Nephron (organoid): ENCODE results near the gene NFATC1.

Experiments used
- H3K27ac Mint-ChIP-seq, 3 experiments: 2 replicates each; pipeline ENCODE4 v1.8.0; 2020; ENCODE audit warnings: mixed read lengths in 3 of 3, mild to moderate bottlenecking in 2 of 3, moderate library complexity in 1 of 3
- H3K27me3 Mint-ChIP-seq: 2 replicates; pipeline ENCODE4 v1.8.0; 2021; ENCODE audit warnings: low read depth, mild to moderate bottlenecking, moderate library complexity, mixed read lengths
- H3K36me3 Mint-ChIP-seq: 2 replicates; pipeline ENCODE4 v1.8.0; 2020; ENCODE audit warnings: low read depth, mixed read lengths
- H3K4me1 Mint-ChIP-seq: 2 replicates; pipeline ENCODE4 v1.8.0; 2020; ENCODE audit warnings: mixed read lengths
- H3K4me3 Mint-ChIP-seq, 3 experiments: 2 replicates each; pipeline ENCODE4 v1.8.0; 2020; ENCODE audit warnings: mild to moderate bottlenecking in 3 of 3, mixed read lengths in 3 of 3, moderate library complexity in 2 of 3
- H3K9me3 Mint-ChIP-seq: 2 replicates; pipeline ENCODE4 v1.8.0; 2020; ENCODE audit warnings: mixed read lengths
- TF ChIP-seq, protein P1 (sequence below), 3 experiments: fragments of 200-600 bp; sonication (generic); IDR thresholded peaks; one replicate each; pipeline ENCODE4 v1.5.0; 2021; ENCODE audit warnings: antibody characterized with exemption in 3 of 3; ENCODE audit not compliant: unreplicated experiment in 3 of 3

Gene NFATC1

DNA sequence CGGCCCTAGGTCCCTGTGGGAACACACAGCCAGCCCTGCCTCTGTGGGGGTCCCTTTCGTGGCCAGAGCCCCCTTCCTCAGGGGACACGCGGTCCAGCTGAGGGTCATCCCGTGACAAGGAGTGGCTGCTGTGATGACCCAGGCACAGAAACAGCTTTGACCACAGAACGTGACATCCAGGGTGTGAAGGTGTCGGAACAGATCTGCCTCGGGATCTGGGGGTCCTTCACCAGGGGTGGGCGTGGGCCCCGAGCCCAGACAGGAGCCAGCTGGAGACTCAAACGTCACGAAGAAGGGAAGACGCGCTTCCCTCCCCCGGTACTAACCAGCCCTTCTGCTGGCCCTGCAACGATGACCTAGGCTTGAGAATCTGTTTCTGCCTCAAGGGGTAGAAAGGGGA is 75.9 kb downstream of the NFATC1 start:
- no peaks in the 10 kb centered on the region for H3K9me3 Mint-ChIP-seq
- peaks cover 3% of the 10 kb centered on the region for H3K27me3 Mint-ChIP-seq
- peaks cover 10% of the 10 kb centered on the region for H3K36me3 Mint-ChIP-seq
- no peak overlapping the region for H3K4me3 Mint-ChIP-seq
- H3K4me1 Mint-ChIP-seq: peaks cover 37% of the 10 kb centered on the region
- no peak overlapping the region for H3K27ac Mint-ChIP-seq
- TF ChIP-seq, protein P1, sequence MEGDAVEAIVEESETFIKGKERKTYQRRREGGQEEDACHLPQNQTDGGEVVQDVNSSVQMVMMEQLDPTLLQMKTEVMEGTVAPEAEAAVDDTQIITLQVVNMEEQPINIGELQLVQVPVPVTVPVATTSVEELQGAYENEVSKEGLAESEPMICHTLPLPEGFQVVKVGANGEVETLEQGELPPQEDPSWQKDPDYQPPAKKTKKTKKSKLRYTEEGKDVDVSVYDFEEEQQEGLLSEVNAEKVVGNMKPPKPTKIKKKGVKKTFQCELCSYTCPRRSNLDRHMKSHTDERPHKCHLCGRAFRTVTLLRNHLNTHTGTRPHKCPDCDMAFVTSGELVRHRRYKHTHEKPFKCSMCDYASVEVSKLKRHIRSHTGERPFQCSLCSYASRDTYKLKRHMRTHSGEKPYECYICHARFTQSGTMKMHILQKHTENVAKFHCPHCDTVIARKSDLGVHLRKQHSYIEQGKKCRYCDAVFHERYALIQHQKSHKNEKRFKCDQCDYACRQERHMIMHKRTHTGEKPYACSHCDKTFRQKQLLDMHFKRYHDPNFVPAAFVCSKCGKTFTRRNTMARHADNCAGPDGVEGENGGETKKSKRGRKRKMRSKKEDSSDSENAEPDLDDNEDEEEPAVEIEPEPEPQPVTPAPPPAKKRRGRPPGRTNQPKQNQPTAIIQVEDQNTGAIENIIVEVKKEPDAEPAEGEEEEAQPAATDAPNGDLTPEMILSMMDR (IDR thresholded peaks at IDR 0.05; ENCODE audit: unreplicated experiment in 3 of 3): no peak

DNA sequence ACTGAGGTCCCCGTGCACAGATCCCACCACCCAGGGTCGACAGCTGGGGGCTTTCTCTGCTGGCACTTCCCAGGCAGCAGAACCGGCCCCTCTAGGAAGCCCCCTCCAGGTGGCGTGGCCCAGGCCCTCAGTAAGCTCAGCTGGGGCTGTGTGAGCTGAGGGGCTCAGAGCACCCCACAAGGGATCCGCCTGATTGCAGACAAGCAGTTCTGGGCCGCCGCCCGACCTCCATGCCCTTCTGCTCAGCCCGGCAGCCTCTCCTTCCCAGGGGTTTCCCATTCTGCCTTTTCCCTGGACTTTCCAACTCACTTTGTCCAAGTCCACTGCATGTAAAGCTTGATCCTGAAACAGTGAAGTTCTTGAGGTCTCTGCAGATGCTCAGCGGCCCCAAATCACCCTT is 76.4 kb downstream of the NFATC1 start:
- Mint-ChIP-seq H3K27ac (no peak overlapping the region), H3K4me1 (peaks cover 41% of the 10 kb centered on the region), H3K9me3 (no peaks in the 10 kb centered on the region), H3K36me3 (peaks cover 10% of the 10 kb centered on the region), H3K27me3 (peaks cover 3% of the 10 kb centered on the region), H3K4me3 (no peak overlapping the region)
- TF ChIP-seq, protein P1 (IDR thresholded peaks at IDR 0.05; ENCODE audit: unreplicated experiment in 3 of 3): no peak

DNA sequence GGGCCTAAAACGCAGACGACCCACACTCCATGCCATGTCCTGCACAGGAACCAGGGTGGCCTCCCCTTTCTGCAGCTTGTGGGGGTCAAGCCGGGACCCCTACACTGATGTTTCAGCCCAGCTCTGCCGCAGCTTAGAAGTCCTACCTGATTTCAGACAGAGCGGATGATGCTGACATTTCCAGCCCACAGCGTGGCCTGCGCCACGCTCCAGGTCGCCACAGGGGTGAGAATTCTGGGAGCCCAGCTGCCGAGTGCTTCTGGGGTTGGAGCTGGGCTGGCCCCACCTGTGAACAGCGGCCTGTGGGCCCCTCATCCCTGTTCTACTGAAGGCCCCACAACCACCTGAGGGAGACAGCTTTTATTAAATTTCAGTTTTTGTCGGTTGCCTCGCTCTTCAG is 77.2 kb downstream of the NFATC1 start:
- Mint-ChIP-seq H3K27me3 (peaks cover 3% of the 10 kb centered on the region), H3K4me3 (no peak overlapping the region), H3K36me3 (peaks cover 10% of the 10 kb centered on the region)

GRCh38 chr18:79476031-79476917 is 80.5 kb downstream of the NFATC1 start:
- no peak overlapping the region for H3K4me3 Mint-ChIP-seq
- TF ChIP-seq, protein P1 (IDR thresholded peaks at IDR 0.05; ENCODE audit: unreplicated experiment in 3 of 3): no peak
- H3K27me3 Mint-ChIP-seq: peaks cover 5% of the 10 kb centered on the region
- peaks cover 24% of the 10 kb centered on the region for H3K4me1 Mint-ChIP-seq
- no peak overlapping the region for H3K27ac Mint-ChIP-seq
- peaks cover 3% of the 10 kb centered on the region for H3K36me3 Mint-ChIP-seq
- no peaks in the 10 kb centered on the region for H3K9me3 Mint-ChIP-seq

More for the DNA sequence above, 77.2 kb downstream of the NFATC1 start:
- H3K4me1 Mint-ChIP-seq: peaks cover 41% of the 10 kb centered on the region
- H3K27ac Mint-ChIP-seq: no peak overlapping the region
- H3K9me3 Mint-ChIP-seq: no peaks in the 10 kb centered on the region
- TF ChIP-seq, protein P1 (IDR thresholded peaks at IDR 0.05; ENCODE audit: unreplicated experiment in 3 of 3): no peak

DNA sequence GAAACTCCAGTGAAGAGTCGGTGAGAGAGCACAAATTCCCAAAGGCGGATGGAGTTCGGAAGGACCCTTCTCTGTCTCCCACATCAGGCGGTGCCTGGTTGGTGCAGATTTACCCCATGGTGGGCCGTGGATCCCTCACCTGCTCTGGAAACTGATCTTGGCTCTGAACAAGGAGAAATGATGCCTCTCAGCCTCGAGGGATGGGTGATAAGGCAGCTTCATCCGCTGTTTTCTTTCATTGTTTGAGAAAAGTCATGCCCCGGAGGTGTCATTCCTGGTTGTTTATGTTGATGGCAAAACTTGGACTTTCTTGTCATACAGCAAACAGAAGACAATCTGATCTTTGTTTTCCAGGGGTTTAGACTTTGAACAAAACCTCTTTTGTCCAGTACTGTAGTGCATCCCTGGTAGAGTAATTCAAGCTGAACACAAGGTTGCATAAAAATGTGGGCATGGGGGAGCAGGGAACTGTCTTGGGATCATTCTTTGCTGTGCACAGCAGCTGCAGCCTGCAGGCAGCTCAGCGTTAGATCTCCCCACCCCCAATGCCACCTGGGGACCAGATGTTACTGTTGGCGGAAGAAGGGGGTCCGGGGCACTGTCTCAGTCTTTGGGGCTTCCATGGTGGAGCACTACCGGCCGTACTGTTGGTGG is 81.3 kb downstream of the NFATC1 start:
- peaks cover 3% of the 10 kb centered on the region for H3K36me3 Mint-ChIP-seq
- peaks cover 20% of the 10 kb centered on the region for H3K4me1 Mint-ChIP-seq
- H3K9me3 Mint-ChIP-seq: no peaks in the 10 kb centered on the region
- peaks cover 5% of the 10 kb centered on the region for H3K27me3 Mint-ChIP-seq
- TF ChIP-seq, protein P1 (IDR thresholded peaks at IDR 0.05; ENCODE audit: unreplicated experiment in 3 of 3): no peak
- peak overlapping the region in 2 of 3 experiments; percentile 4 to 59 for H3K27ac Mint-ChIP-seq
- H3K4me3 Mint-ChIP-seq: no peak overlapping the region
